IPS DF 4.7 (cell line): ENCODE measurements around the gene CDK5RAP3.
"Not testable (repeated sequence)": the region's sequence is repeated elsewhere in the genome, so short reads cannot be mapped to it uniquely, and the experiment has no call there.

Experiments
- DNase-seq: peaks from one replicate; pipeline ENCODE4 v3.0.0-alpha.2; 2013; ENCODE audit warnings: low spot score; ENCODE audit errors: extremely low read depth

CDK5RAP3 gene

GRCh38 chr17:47997586-47997985 is 26.7 kb downstream of the CDK5RAP3 start:
- no peak for DNase-seq

DNA sequence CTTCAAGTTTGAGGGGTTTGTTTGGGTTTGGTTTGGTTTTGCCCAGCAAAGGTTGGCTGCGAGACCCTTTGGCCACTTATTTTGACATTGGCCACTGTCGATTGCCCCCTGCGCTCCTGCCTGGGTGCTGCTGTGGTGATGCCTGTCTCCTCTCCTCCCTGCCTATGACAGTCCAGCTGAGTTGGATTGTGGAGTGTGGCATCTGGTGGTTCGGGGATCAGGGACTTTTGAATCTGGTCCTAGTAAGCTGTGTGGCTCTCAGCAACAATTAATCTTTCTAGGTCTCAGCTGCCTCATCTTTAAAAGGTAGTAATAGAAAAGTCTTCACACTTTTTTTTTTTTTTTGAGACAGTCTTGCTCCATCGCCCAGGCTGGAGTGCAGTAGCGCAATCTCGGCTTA is 27.1 kb downstream of the CDK5RAP3 start:
- DNase-seq, result no peak

GRCh38 chr17:47999582-47999981 is 28.7 kb downstream of the CDK5RAP3 start:
- DNase-seq, result no peak

DNA sequence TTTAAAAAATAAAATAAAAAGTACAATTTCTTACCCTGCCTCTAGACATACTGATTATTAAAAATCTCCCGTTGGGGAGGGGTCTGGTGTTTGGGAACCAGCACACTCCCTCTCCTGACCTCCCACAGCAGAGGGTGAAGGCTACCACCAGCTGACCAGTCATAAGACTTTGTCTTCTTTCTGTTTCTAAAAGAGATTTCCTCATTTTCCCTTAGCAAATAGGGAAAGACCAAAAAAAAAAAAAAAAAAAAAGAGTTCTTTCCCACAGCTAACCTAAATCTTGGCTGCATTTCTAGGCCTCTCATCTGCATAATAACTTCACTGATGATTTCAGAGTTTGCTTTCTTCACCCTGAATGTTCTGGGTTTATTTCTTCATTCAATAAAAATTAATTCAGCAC is 30.3 kb downstream of the CDK5RAP3 start:
- no peak for DNase-seq

- DNase-seq, result not testable (repeated sequence)
Observed at GRCh38 chr17:48001657-48002056, 30.7 kb downstream of the CDK5RAP3 start.

DNA sequence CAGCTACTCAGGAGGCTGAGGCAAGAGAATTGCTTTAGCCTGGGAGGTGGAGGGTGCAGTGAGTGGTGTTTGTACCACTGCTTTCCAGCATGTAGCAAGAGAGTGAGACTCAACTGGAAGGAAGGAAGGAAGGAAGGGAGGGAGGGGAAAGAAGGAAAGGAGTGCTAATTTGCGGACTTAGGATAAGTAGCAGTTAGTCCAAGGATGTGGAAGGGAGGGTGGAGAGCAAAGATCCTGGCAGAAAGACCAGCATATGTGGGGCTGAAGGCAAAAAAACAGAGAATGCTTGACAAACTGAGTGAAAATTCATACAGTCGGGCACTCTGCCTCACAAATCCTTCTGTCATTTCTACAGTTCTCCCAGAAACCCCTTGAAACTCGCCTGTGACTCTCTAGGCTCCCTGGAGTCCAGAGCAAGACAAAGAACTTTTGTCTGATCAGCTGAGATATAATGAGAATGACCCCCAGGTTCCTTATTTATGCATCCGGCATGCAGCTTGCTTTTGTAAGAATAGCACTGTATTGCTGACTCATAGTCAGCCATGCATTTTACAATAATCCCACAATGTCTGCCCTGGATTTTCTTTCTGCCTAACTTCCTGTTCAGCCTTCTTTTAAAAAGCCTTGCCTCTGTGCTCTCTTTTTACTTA is 31.5 kb downstream of the CDK5RAP3 start:
- DNase-seq, result no peak

DNA sequence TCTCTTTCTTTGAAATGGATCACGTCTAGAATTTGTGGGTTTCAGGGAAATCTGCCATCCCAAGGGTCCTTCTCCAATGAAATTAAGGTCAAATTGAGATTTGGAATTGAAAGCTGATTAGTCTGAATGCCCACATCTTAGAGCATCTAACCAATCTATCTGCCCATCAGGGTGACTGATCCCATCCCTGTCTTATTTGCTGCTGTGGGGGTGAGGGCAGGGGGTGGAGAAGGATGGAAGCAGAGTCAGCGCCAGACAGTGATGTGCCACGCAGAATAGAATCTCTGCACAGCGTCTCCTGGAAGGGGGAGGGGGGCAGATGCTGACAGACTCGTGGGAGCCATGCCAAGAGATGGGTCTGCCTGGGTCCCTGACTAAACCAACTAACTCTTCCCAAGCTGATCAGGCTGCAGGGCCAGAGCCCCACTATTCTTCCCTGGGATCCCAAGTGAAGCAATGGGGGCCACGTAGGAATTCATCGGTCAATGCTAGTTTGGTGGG is 32.1 kb downstream of the CDK5RAP3 start:
- no peak for DNase-seq

DNA sequence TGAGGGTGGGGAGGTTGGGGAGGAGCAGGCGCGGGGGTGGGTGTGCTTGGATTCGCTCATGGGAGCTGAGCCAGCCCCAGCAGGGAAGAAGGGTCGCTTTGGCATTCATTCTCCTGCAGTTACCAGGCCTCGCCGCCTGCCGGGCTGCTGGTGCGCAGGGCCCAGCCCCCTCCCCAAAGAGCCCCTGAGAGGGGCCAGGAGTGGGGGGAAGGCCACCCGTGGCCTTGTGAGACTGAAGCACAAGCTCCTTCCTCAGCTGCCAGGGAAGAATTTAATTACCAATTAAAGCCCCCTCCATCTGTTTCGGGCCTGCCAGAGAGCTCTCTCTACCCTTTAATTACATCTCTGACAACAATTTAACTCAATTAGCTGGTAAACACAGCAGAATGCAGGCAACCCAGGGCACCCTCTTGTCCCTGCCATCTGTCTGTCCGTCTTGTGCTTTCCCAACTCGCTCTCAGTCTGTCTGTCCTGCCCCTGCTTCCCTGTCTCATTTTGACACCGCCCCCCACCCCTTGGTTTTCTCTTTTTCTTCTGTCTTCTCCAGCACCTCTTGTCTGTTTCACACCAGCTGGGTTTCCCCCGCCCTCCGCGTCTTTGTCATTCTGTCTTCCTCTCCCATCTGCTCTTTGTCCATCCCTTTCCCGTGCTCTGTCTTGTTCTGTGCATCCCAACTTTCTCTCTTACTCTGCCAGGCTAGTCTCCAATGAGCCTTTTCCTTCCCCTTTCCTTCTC is 32.7 kb downstream of the CDK5RAP3 start:
- no peak for DNase-seq

DNA sequence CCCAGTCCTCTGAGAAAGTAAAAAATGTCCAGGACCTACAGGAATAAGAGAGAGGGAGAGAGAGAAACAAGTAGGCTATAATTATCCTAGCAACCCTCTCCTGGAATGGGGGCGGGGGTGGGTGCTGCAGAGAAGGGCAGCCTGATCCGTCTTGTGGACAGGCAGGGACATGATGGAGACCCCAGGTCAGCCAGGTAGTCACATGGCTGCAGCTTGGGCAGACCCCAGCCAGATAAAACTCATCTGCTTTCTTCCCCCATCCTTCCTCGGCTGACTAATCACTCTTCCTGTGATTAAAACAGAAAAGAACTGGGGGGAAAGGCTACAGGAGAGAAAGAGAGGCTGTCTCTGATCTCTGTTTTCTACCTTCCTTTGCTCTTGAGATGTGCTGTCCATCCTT is 34.1 kb downstream of the CDK5RAP3 start:
- DNase-seq, result no peak

DNA sequence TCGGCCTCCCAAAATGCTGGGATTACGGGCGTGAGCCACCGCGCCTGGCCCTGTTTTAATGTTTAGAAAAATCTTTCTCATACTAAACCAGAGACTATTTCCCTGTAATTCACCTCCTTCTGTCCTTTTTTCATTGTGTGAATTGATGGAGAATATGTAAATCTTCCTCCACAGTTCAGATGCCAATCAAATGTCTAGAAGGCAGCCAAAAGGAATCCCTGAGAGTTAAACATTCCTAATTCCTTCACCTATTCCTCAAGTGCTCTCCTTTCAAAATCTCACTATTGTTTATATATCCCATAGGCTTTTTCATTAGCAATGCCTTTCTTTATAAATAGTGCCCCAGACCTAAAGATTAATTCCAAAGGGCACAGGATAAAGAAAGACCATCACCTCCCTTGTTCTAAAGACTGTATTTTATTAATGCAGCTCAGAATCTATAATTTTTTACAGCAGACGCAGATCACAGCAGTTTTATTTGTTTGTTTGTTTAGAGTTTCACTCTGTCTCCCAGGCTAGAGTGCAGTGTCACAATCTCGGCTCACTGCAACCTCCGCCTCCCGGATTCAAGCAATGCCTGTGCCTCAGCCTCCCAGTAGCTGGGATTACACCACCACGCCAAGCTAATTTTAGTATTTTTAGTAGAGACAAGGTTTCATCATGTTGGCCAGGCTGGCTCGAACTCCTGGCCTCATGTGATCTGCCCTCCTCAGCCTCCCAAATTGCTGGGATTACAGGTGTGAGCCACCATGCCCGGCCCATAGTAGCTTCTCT is 36.2 kb downstream of the CDK5RAP3 start:
- no peak for DNase-seq

DNA sequence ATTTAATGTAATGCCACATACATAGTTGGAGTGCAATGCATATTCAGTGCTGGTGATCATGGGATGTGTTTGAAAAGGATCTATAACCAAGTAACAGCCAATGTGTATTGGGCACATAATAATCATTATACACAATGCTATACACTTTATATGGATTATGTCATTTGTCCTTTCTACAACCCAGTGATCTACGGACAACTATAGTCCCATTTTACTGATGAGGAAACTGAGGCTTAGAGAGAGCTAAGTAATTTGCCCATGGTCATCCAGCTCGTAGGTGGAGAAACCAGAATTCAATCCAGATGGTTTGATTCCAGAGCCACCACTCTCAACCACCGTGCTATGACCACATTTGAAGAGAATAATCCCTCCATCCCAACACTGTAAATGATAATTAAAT is 39.3 kb downstream of the CDK5RAP3 start:
- no peak for DNase-seq

- no peak for DNase-seq
Observed at GRCh38 chr17:48011405-48012150, 40.7 kb downstream of the CDK5RAP3 start.

DNA sequence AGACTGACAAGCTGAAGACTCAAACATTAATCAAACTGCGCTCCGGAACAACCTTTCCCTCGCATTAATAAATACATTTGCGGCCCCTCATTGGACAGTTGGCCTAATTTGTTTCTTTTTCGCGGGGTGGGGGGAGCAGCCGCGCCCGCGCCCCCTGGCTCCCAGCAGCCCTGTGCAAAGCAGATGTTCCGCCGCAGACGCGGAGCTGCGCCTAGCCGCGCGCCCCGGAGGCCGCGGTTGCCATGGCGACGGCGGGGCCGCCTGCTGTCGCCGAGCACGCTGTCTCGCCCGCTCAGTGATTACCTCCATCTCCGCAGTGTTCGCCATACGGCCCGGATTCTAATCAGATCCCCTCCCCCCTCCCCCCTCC is 41.2 kb downstream of the CDK5RAP3 start:
- DNase-seq, result no peak

GRCh38 chr17:48012654-48013053 is 41.7 kb downstream of the CDK5RAP3 start:
- no peak for DNase-seq

DNA sequence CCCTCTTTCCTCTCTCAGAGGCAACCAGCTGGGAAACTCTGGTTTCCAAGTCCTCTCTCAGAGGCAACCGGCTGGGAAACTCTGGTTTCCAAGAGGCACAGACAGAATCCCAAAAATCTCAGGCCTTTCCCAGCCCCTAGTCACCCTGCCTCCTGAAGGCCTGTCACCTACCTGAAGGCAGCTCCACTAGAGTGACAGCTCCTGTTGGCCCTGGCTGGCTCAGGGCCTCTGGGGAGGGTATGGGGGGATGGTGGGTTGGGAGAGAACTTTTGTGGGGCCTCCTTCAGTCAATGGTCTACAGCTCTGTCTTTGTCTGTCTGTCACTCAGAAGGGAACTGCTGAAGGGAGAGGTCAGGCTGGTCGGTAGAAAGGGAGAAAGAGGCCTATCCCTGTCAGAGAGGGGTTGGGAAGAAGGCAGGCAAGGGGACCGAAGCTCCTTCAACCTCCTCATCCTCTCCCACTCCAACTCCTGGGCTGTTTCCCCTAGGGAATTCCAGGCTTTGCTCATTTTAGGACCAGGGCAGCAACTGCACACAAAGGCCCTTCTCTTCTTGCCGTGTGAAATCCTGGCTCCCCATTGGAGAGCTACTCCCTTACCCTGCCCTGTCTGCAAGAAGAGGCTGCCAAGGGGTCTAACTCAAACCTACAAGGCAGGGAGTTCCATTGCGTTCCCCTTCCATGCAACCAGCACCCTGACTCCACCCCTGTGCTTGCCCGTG is 43.1 kb downstream of the CDK5RAP3 start:
- DNase-seq, result no peak

GRCh38 chr17:48014595-48015111 is 43.7 kb downstream of the CDK5RAP3 start:
- no peak for DNase-seq

DNA sequence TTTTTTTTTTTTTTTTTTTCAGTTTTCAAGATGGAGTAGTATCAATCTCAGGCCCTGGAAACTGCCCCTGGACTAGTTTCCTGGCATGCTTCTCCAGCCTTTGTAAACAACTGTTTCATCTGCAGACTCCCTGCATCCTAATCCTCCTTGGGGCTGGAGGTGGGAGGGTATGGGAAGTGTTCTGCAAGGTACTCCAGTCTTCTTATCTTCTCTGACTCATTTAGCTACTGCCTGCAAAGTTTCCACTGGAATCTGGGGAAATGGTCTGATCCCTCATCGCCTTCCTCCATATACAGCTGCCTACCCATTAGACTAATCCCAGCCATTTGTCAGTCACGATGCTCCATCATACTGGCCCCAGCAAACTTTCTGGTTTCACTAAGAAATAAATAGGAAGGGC is 45.2 kb downstream of the CDK5RAP3 start:
- DNase-seq, result no peak

DNA sequence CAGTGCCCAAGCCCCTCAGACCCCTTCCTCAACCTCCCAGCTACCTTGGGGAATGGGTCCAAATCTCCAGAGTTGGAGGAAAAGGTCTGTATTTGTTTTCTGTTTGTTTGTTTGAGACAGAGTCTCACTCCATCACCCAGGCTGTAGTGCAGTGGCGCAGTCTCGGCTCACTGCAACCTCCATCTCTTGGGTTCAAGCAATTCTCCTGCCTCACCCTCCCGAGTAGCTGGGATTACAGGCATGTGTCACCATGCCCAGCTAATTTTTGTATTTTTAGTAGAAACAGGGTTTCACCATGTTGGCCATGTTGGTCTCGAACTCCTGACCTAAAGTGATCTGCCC is 46.9 kb downstream of the CDK5RAP3 start:
- DNase-seq, result not testable (repeated sequence)

- no peak for DNase-seq
Observed at GRCh38 chr17:48021934-48022333, 51.0 kb downstream of the CDK5RAP3 start.

GRCh38 chr17:48022901-48023300 is 52.0 kb downstream of the CDK5RAP3 start:
- DNase-seq, result no peak
